ENCODE results near the gene TREML2.

DNA sequence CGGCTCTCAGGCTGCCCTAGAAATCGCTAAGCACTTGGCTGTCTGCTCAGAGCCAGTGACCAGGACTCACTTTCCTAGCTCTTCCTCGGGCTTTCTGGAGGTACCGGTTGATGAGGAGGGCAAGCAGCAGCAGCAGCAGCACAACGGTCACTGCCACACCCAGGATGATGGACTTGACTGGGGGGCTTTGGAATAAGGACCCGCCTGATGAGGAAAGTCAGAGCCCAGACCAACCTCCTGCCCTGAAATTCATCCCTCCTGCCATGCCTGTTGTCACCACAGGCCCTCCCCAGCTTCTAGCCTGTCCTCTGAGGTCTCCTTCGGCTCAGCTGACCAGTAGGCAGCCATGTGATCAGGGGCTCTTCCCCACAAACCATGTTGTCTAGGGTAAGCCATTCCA lies 16.2 kb downstream of the TREML2 start:
- TF ChIP-seq CTCF (IDR thresholded peaks at IDR 0.05) = no peak
- no peak for TF ChIP-seq POLR2A (IDR thresholded peaks at IDR 0.05)

Data from right lobe of liver (tissue), 4 donors.